GM12878 (cell line): ENCODE measurements around the gene RPL36. TPM values are rescaled to one million over a fixed set of nuclear protein-coding genes. Genes with fewer than 3 reads are reported as not detected.

ENCODE experiments used
- ATAC-seq: fragments of 200-7000 bp; cut with Tn5 transposase; 3 replicates; pipeline ENCODE4 v1.9.1; 2020; ENCODE audit warnings: mild to moderate bottlenecking, moderate library complexity
- BruUV-seq: library from RNA; stranded (reverse); fragments of 400-500 nt; replicated peaks from 2 replicates; lab custom pipeline; 2021; lab: Mats Ljungman, UMichigan
- CTCF ChIA-PET: fragments of 300-600 bp; sonication (Branson Sonifier 250); formaldehyde crosslinking; extraction: SDS; loops from one replicate; lab custom pipeline; 2021; ENCODE audit warnings: inconsistent platforms; lab: Yijun Ruan, JAX
- POLR2A ChIA-PET: fragments of 350-600 bp; formaldehyde crosslinking; extraction: SDS; loops from one replicate; lab custom pipeline; 2021; ENCODE audit warnings: inconsistent platforms; lab: Charles Lee
- RAD21 ChIA-PET: fragments of 300-600 bp; sonication (Branson Sonifier 250); formaldehyde crosslinking; loops from one replicate; lab custom pipeline; 2023; ENCODE audit warnings: antibody characterized with exemption; ENCODE audit not compliant: unreplicated experiment; lab: Charles Lee
- SMC1A ChIA-PET: fragments of 300-600 bp; sonication (Branson Sonifier 250); formaldehyde crosslinking; loops from one replicate; lab custom pipeline; 2023; ENCODE audit not compliant: unreplicated experiment, uncharacterized antibody; lab: Charles Lee
- DNase-seq: peaks from one replicate; pipeline ENCODE4 v3.0.0-alpha.2; 2011; ENCODE audit warnings: low read depth, low spot score
- FAIRE-seq: peaks from 3 replicates; lab custom pipeline; 2011; peaks lifted over from hg19 to GRCh38; lab: Jason Lieb, UNC
- H2AFZ ChIP-seq: 2 replicates; pipeline ENCODE4 v1.6.0; 2011; ENCODE audit warnings: low read depth, low read length, control low read depth; ENCODE audit not compliant: control insufficient read depth
- H3K27ac ChIP-seq: 2 replicates; pipeline ENCODE4 v1.5.1; 2011; ENCODE audit warnings: control low read depth; ENCODE audit not compliant: control insufficient read depth, insufficient read depth
- H3K27me3 ChIP-seq, 2 experiments: replicated peaks in 1 of 2; 2 replicates each; pipeline versions ENCODE4 v1.6.0 to v1.6.1; 2011; ENCODE audit warnings: low read length in 1 of 2; ENCODE audit not compliant: control insufficient read depth in 2 of 2, insufficient read depth in 2 of 2
- H3K36me3 ChIP-seq, 2 experiments: 2 replicates each; pipeline ENCODE4 v1.5.1; 2011; ENCODE audit warnings: low read length in 1 of 2; ENCODE audit not compliant: control insufficient read depth in 2 of 2, insufficient read depth in 2 of 2
- H3K4me1 ChIP-seq: 2 replicates; pipeline ENCODE4 v1.6.1; 2011; ENCODE audit warnings: mild to moderate bottlenecking, low read length, moderate library complexity, mixed read lengths; ENCODE audit not compliant: control insufficient read depth, insufficient read depth
- H3K4me2 ChIP-seq: 2 replicates; pipeline ENCODE4 v1.6.0; 2011; ENCODE audit warnings: control low read depth; ENCODE audit not compliant: control insufficient read depth, insufficient read depth
- H3K4me3 ChIP-seq: fragments of 200-600 bp; sonication (generic); 2 replicates; pipeline ENCODE4 v1.5.1; 2016
- H3K79me2 ChIP-seq: 2 replicates; pipeline ENCODE4 v1.6.0; 2011; ENCODE audit warnings: low read length; ENCODE audit not compliant: control insufficient read depth, insufficient read depth
- H3K9ac ChIP-seq: 2 replicates; pipeline ENCODE4 v1.8.0; 2011; ENCODE audit warnings: low read length, control low read depth, mixed read lengths; ENCODE audit not compliant: control insufficient read depth, insufficient read depth
- H3K9me3 ChIP-seq: replicated peaks from 3 replicates; pipeline ENCODE4 v1.5.1; 2011; ENCODE audit warnings: mild to moderate bottlenecking, low read length; ENCODE audit not compliant: control insufficient read depth, insufficient read depth
- H4K20me1 ChIP-seq: 2 replicates; pipeline ENCODE4 v1.6.0; 2011; ENCODE audit not compliant: control insufficient read depth, insufficient read depth
- BRCA1 ChIP-seq: IDR thresholded peaks from 2 replicates; pipeline ENCODE4 v1.6.1; 2011; ENCODE audit warnings: low read depth, low read length, improper control_type of control experiment
- JUNB ChIP-seq: IDR thresholded peaks from 2 replicates; pipeline ENCODE4 v1.6.1; 2016; ENCODE audit warnings: antibody characterized with exemption, mild to moderate bottlenecking
- NFXL1 ChIP-seq: fragments of 450-650 bp; IDR thresholded peaks from 2 replicates; pipeline ENCODE4 v1.6.1; 2017; ENCODE audit warnings: antibody characterized with exemption, mild to moderate bottlenecking, borderline replicate concordance
- NRF1 ChIP-seq: conservative IDR thresholded peaks from 2 replicates; pipeline ENCODE4 v1.6.1; 2011; ENCODE audit warnings: mild to moderate bottlenecking, low read depth, low read length, improper control_type of control experiment
- RB1 ChIP-seq: fragments of 450-650 bp; formaldehyde crosslinking; IDR thresholded peaks from 2 replicates; pipeline ENCODE4 v1.6.1; 2017; ENCODE audit warnings: mild to moderate bottlenecking, borderline replicate concordance
- SRF ChIP-seq, 2 experiments: IDR thresholded peaks; 2 replicates each; pipeline ENCODE4 v1.6.1; 2011; ENCODE audit warnings: low read depth in 2 of 2, low read length in 2 of 2, mild to moderate bottlenecking in 1 of 2, moderate library complexity in 1 of 2
- STAT1 ChIP-seq: fragments of 450-650 bp; conservative IDR thresholded peaks from 2 replicates; pipeline ENCODE4 v1.6.1; 2014; ENCODE audit warnings: antibody characterized with exemption, mild to moderate bottlenecking
- YY1 ChIP-seq: IDR thresholded peaks from 2 replicates; pipeline ENCODE4 v1.6.1; 2011; ENCODE audit warnings: low read depth, mild to moderate bottlenecking, low read length
- ZNF384 ChIP-seq: IDR thresholded peaks from 2 replicates; pipeline ENCODE4 v1.6.1; 2012; ENCODE audit warnings: low read depth, mild to moderate bottlenecking, low read length, improper control_type of control experiment, borderline replicate concordance
- ZSCAN29 ChIP-seq: fragments of 450-650 bp; IDR thresholded peaks from 2 replicates; pipeline ENCODE4 v1.6.1; 2017; ENCODE audit warnings: mild to moderate bottlenecking, moderate library complexity
- WGBS: methylation state at CpG from one replicate; pipeline ENCODE4 v1.1.6; 2016; ENCODE audit warnings: low lambda C conversion rate; ENCODE audit not compliant: insufficient replicate concordance, insufficient coverage; ENCODE audit errors: missing lambda C conversion rate; 5-methylcytosine and 5-hydroxymethylcytosine counted together
- in situ Hi-C: fragments of 300-500 bp; cut with MboI; formaldehyde crosslinking; loops from 9 replicates; pipeline ENCODE4 v1.14.3; 2018; ENCODE audit warnings: mixed read lengths
- intact Hi-C: fragments of 100-400 bp; cut with micrococcal nuclease; formaldehyde crosslinking; loops from one replicate; pipeline ENCODE4 v1.14.2; 2022; ENCODE audit not compliant: unreplicated experiment
- polyA plus RNA-seq, 11 experiments: library from polyadenylated mRNA; depleted of rRNA in 4 of 11; unstranded in 6 of 11; stranded (reverse) in 5 of 11; fragments of >200 nt; fragmentation: Nextera tagmentation in 4 of 11; fragmentation: Illumina TruSeq in 1 of 11; extraction: Ambion mirVana in 4 of 11; extraction: Trizol in 1 of 11; gene quantifications; 1 replicate in 1 of 11; 2 replicates in 10 of 11; pipeline versions ENCODE4 v1.2.1 to v1.2.3, GENCODE V29; 2011 to 2016; ENCODE audit warnings: inconsistent platforms in 2 of 11, missing spikeins in 2 of 11, low read depth in 1 of 11
- total RNA-seq, 4 experiments: library from RNA; depleted of rRNA in 3 of 4; stranded (reverse); fragments of >200 nt in 3 of 4; fragmentation: Illumina TruSeq in 1 of 4; extraction: Trizol in 1 of 4; gene quantifications; 2 replicates each; pipeline versions ENCODE4 v1.2.1 to v1.2.3, GENCODE V29; 2013 to 2021

Gene RPL36
- total and polyA plus RNA-seq, 10 of the 15 experiments (the other 5 are each of a cell fraction or from before 2014, with no cell fraction given) = 374 to 4,942 (median 2,053) TPM

- ChIA-PET CTCF (interaction anchor here (1.2 kb wide), 1 partner anchor 64 kb away, joined by 3 read pairs; no protein-coding TSS in a partner anchor), RAD21 (no interaction called here), POLR2A (no interaction called here), SMC1A (no interaction called here)
- FAIRE-seq (no peak), DNase-seq (no peak), ATAC-seq (no peak)
- Histone ChIP-seq H3K36me3 (no peaks in the 10 kb centered on the region), H4K20me1 (no peaks in the 10 kb centered on the region), H3K4me2 (no peak overlapping the region), H3K4me3 (no peak overlapping the region), H3K79me2 (peaks cover 5% of the 10 kb centered on the region), H3K27me3 (no peaks in the 10 kb centered on the region), H3K27ac (no peak overlapping the region), H2AFZ (no peak overlapping the region), H3K9me3 (no peaks in the 10 kb centered on the region; the same call in 2 of the 3 replicates), H3K9ac (no peak overlapping the region), H3K4me1 (peaks cover 5% of the 10 kb centered on the region; the same call in 1 of the 2 replicates)
- no TSS peak for BruUV-seq
- no peak for TF ChIP-seq RB1
- no peak for TF ChIP-seq NRF1
- no peak for TF ChIP-seq ZSCAN29
- TF ChIP-seq YY1 = no peak
- TF ChIP-seq SRF (IDR thresholded peaks at IDR 0.05; ENCODE audit: low read depth in 2 of 2, low read length in 2 of 2) = no peak
- no peak for TF ChIP-seq NFXL1
- no peak for TF ChIP-seq ZNF384
- TF ChIP-seq BRCA1 = no peak
- TF ChIP-seq JUNB = no peak
- no peak for TF ChIP-seq STAT1
- in situ Hi-C loops = loop anchor here (10.0 kb wide), 1 partner anchor 1440 kb away; the partner anchor contains the start of gene YJU2
- WGBS = 73% methylated on average over 22 of the region's 22 CpGs
- intact Hi-C loops = loop anchor here (5.0 kb wide), 1 partner anchor 63 kb away; the partner anchor contains the start of genes SAFB and SAFB2
Observed at GRCh38 chr19:5684694-5685430, 5.2 kb upstream of the RPL36 start.
